SU-DHL-6 (cell line): ENCODE data around the gene ACAP2.

Experiments
- H2AFZ ChIP-seq: fragments of 200-600 bp; sonication (generic); 2 replicates; pipeline ENCODE4 v1.6.1; 2014; ENCODE audit warnings: low read depth, mild to moderate bottlenecking, moderate library complexity, mixed read lengths, antibody characterized with exemption, low read length; ENCODE audit not compliant: severe bottlenecking
- H3F3A ChIP-seq: fragments of 200-600 bp; shearing (Covaris generic); 2 replicates; pipeline ENCODE4 v1.6.0; 2016; ENCODE audit warnings: antibody characterized with exemption, mild to moderate bottlenecking; ENCODE audit not compliant: insufficient read depth
- H3K27ac ChIP-seq: fragments of 200-600 bp; sonication (generic); 2 replicates; pipeline ENCODE4 v1.5.1; 2016; ENCODE audit warnings: low read depth, mild to moderate bottlenecking, low read length, moderate library complexity, mixed read lengths
- H3K27me3 ChIP-seq: fragments of 200-600 bp; sonication (generic), shearing (Covaris generic); 2 replicates; pipeline ENCODE4 v1.6.0; 2014; ENCODE audit warnings: mild to moderate bottlenecking, low read length
- H3K36me3 ChIP-seq: fragments of 200-600 bp; sonication (generic); 2 replicates; pipeline ENCODE4 v1.6.1; 2014; ENCODE audit warnings: mild to moderate bottlenecking, low read length, mixed read lengths
- H3K4me2 ChIP-seq: fragments of 300-600, 200-600 bp; shearing (Covaris generic), sonication (generic); 2 replicates; pipeline ENCODE4 v1.6.0; 2014; ENCODE audit warnings: low read length, low read depth, mild to moderate bottlenecking; ENCODE audit not compliant: poor library complexity, severe bottlenecking
- H3K4me3 ChIP-seq: fragments of 200-600 bp; sonication (generic); 2 replicates; pipeline ENCODE4 v1.5.1; 2014; ENCODE audit warnings: antibody characterized with exemption, low read length, mild to moderate bottlenecking, mixed read lengths; ENCODE audit not compliant: insufficient read depth, poor library complexity, severe bottlenecking
- H3K79me2 ChIP-seq: fragments of 200-600 bp; sonication (generic); 2 replicates; pipeline ENCODE4 v1.6.1; 2014; ENCODE audit warnings: mild to moderate bottlenecking, low read length, moderate library complexity; ENCODE audit not compliant: insufficient read depth
- H3K9ac ChIP-seq: fragments of 200-600 bp; sonication (generic); 2 replicates; pipeline ENCODE4 v1.7.0; 2014; ENCODE audit warnings: mild to moderate bottlenecking, low read length
- H3K9me2 ChIP-seq: fragments of 200-600 bp; sonication (generic); replicated peaks from 2 replicates; pipeline ENCODE4 v1.6.1; 2014; ENCODE audit warnings: low read length; ENCODE audit not compliant: insufficient read depth
- H3K9me3 ChIP-seq: fragments of 200-600 bp; sonication (generic); 2 replicates; pipeline ENCODE4 v1.6.1; 2014; ENCODE audit warnings: low read length, mixed read lengths; ENCODE audit not compliant: insufficient read depth
- H4K20me1 ChIP-seq: fragments of 200-600 bp; sonication (generic); 2 replicates; pipeline ENCODE4 v1.6.1; 2014; ENCODE audit warnings: low read depth, mild to moderate bottlenecking, antibody characterized with exemption, low read length, moderate library complexity, mixed read lengths
- EZH2phosphoT487 ChIP-seq: fragments of 200-600 bp; sonication (generic), shearing (Covaris generic); conservative IDR thresholded peaks from 2 replicates; pipeline ENCODE4 v1.6.1; 2018; ENCODE audit warnings: mild to moderate bottlenecking, antibody characterized with exemption, low read length, moderate library complexity, mixed read lengths
- TF ChIP-seq, protein P1 (sequence below): fragments of 200-600 bp; sonication (generic); IDR thresholded peaks from one replicate; pipeline ENCODE4 v1.5.1; 2017; ENCODE audit warnings: antibody characterized with exemption, mild to moderate bottlenecking, low read length, moderate library complexity; ENCODE audit not compliant: insufficient read depth, poor library complexity, severe bottlenecking

The ACAP2 gene

DNA sequence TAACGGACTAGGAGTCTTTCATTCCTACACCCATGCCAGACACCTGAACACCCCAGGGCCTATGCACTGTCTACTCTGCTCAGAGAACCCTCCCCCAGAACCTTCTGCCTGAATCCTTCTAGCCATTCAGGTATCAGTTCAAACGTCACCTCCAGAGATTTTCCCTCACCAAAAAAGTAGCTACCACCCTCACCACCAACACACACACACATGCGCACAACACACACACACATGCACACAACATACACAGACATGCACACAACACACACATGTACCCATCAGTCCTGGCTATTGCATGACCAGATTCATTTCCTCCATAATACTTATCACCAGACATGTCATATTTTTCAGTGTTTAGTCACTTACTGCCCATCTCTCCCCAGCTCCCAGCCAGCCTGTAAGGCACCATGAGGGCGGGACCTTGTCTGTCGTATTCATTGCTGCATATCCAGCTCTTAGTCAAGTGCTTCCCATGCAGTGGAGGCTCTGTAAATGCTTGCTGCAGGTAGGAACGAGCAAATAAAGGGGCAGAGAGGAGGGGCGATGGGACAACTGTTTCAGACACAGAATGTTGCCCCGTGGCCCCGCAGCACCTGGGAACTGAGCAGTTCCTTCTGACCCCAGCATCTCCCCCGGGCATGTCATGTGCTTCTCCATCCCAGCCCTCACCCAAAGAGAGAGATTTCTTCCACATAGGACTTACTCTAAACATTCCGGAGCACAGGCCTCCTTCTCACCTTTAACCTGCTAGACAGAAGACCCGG lies 201.0 kb downstream of the ACAP2 start:
- Histone ChIP-seq H3K36me3 (no peaks in the 10 kb centered on the region), H3K4me3 (no peak overlapping the region), H2AFZ (no peak overlapping the region), H3K4me2 (no peak overlapping the region), H4K20me1 (no peaks in the 10 kb centered on the region), H3K9ac (no peak overlapping the region), H3K27me3 (no peaks in the 10 kb centered on the region), H3K9me3 (no peaks in the 10 kb centered on the region; the same call in 1 of the 2 replicates), H3K9me2 (no peaks in the 10 kb centered on the region), H3K79me2 (no peaks in the 10 kb centered on the region), H3F3A (no peaks in the 10 kb centered on the region), H3K27ac (no peak overlapping the region)
- TF ChIP-seq, protein P1, sequence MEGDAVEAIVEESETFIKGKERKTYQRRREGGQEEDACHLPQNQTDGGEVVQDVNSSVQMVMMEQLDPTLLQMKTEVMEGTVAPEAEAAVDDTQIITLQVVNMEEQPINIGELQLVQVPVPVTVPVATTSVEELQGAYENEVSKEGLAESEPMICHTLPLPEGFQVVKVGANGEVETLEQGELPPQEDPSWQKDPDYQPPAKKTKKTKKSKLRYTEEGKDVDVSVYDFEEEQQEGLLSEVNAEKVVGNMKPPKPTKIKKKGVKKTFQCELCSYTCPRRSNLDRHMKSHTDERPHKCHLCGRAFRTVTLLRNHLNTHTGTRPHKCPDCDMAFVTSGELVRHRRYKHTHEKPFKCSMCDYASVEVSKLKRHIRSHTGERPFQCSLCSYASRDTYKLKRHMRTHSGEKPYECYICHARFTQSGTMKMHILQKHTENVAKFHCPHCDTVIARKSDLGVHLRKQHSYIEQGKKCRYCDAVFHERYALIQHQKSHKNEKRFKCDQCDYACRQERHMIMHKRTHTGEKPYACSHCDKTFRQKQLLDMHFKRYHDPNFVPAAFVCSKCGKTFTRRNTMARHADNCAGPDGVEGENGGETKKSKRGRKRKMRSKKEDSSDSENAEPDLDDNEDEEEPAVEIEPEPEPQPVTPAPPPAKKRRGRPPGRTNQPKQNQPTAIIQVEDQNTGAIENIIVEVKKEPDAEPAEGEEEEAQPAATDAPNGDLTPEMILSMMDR, result no peak
- no peak for TF ChIP-seq EZH2phosphoT487

- H3K27ac ChIP-seq, result no peak overlapping the region
- H4K20me1 ChIP-seq, result no peaks in the 10 kb centered on the region
- H3K4me3 ChIP-seq, result no peak overlapping the region
- H2AFZ ChIP-seq, result no peak overlapping the region
- H3K9ac ChIP-seq, result no peak overlapping the region
- no peaks in the 10 kb centered on the region; the same call in 1 of the 2 replicates for H3K9me3 ChIP-seq
- H3K27me3 ChIP-seq, result no peaks in the 10 kb centered on the region
- no peaks in the 10 kb centered on the region for H3K79me2 ChIP-seq
- no peak overlapping the region for H3K4me2 ChIP-seq
- no peaks in the 10 kb centered on the region for H3K36me3 ChIP-seq
- H3F3A ChIP-seq, result no peaks in the 10 kb centered on the region
- no peak for TF ChIP-seq EZH2phosphoT487
- TF ChIP-seq, protein P1, result no peak
- H3K9me2 ChIP-seq, result no peaks in the 10 kb centered on the region
Measured at GRCh38 chr3:195240939-195241338, 201.9 kb downstream of the ACAP2 start.

- Histone ChIP-seq H3K79me2 (no peaks in the 10 kb centered on the region), H3K4me3 (no peak overlapping the region)
Measured at GRCh38 chr3:195240171-195240701, 202.6 kb downstream of the ACAP2 start.

More at GRCh38 chr3:195240171-195240701, 202.6 kb downstream of the ACAP2 start:
- Histone ChIP-seq H3K4me2 (no peak overlapping the region), H3K36me3 (no peaks in the 10 kb centered on the region), H3K27me3 (no peaks in the 10 kb centered on the region), H4K20me1 (no peaks in the 10 kb centered on the region), H3F3A (no peaks in the 10 kb centered on the region), H3K9me2 (no peaks in the 10 kb centered on the region), H3K9me3 (no peaks in the 10 kb centered on the region; the same call in 1 of the 2 replicates), H3K27ac (no peak overlapping the region), H3K9ac (no peak overlapping the region), H2AFZ (no peak overlapping the region)
- TF ChIP-seq, protein P1, result no peak
- no peak for TF ChIP-seq EZH2phosphoT487
